ENCODE data around the gene PTGES2. TPM values are rescaled to one million over a fixed set of nuclear protein-coding genes. Genes with fewer than 3 reads are reported as not detected.

PTGES2 gene
- polyA plus RNA-seq, 1 of the 3 experiments (the other 2 are of a cell fraction) = 141 TPM

DNA sequence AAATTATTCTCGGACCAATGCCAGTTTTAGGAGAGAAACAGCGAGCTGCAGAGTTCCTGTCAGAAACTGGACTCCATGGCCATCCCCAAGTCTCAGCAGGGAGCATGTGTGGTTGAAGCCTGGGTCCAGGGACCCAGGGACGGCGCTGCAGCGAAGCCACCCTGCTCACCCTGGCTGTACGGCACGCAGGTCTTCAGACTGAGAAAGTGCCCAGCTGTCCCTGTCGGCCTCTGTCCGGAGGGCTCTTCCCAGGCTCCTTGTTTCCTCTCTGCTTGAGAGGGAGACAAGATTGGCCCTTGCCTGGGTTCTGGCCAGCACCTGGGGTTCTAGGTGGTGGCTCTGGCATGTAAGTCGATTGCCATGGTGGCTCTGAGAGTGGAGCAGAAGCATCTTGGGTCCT, 26.9 kb downstream of the PTGES2 start:
- Histone ChIP-seq H3K27me3 (ENCODE audit: insufficient read depth) (no peaks in the 10 kb centered on the region), H3F3A (replicated peaks; ENCODE audit: insufficient read depth) (peaks cover 3% of the 10 kb centered on the region), H3K4me3 (ENCODE audit: low read depth in 2 of 2, low read length in 1 of 2) (no peak overlapping the region), H3K4me1 (ENCODE audit: control insufficient read depth in 1 of 2, insufficient read depth in 2 of 2, low read depth in 1 of 2, low read length in 1 of 2) (peaks cover 23 to 30% of the 10 kb centered on the region in 2 experiments; a peak in 3 of 4 replicates), H3K9me2 (no peaks in the 10 kb centered on the region), H3K36me3 (replicated peaks in 1 of 2; ENCODE audit: control insufficient read depth in 1 of 2, insufficient read depth in 2 of 2, low read length in 1 of 2) (peaks cover 9 to 38% of the 10 kb centered on the region in 2 experiments), H4K20me1 (ENCODE audit: insufficient read depth) (0 out of 2 replicates have a peak, but pooled peaks cover 5% of the 10 kb centered on the region), H3K4me2 (no peak overlapping the region), H3K9ac (no peak overlapping the region), H3K27ac (ENCODE audit: low read depth in 2 of 2, low read length in 1 of 2) (no peak overlapping the region; a peak in 1 of 4 replicates), H3K79me2 (ENCODE audit: insufficient read depth) (peaks cover 55% of the 10 kb centered on the region), H3K9me3 (no peaks in the 10 kb centered on the region), H2AFZ (ENCODE audit: low read depth) (no peak overlapping the region)
- TF ChIP-seq RXRA (IDR thresholded peaks at IDR 0.05; ENCODE audit: borderline replicate concordance, low read depth) (no peak), GATA2 (CRISPR knock-in tag; IDR thresholded peaks at IDR 0.05) (no peak), TEAD4 (IDR thresholded peaks at IDR 0.05; ENCODE audit: borderline replicate concordance, insufficient read depth) (no peak), CHD2 (IDR thresholded peaks at IDR 0.05; ENCODE audit: low read length, partially characterized antibody) (no peak), MXI1 (IDR thresholded peaks at IDR 0.05; ENCODE audit: low read depth, low read length) (no peak), SIN3A (IDR thresholded peaks at IDR 0.05; ENCODE audit: borderline replicate concordance, low read depth, low read length) (no peak), PBX3 (IDR thresholded peaks at IDR 0.05) (no peak), SMC3 (IDR thresholded peaks at IDR 0.05; ENCODE audit: low read depth, low read length) (no peak), JUND (IDR thresholded peaks at IDR 0.05) (no peak), GABPA (IDR thresholded peaks at IDR 0.05; ENCODE audit: low read depth) (no peak), NFIC (IDR thresholded peaks at IDR 0.05; ENCODE audit: borderline replicate concordance) (no peak)
- TF ChIP-seq, protein P1, sequence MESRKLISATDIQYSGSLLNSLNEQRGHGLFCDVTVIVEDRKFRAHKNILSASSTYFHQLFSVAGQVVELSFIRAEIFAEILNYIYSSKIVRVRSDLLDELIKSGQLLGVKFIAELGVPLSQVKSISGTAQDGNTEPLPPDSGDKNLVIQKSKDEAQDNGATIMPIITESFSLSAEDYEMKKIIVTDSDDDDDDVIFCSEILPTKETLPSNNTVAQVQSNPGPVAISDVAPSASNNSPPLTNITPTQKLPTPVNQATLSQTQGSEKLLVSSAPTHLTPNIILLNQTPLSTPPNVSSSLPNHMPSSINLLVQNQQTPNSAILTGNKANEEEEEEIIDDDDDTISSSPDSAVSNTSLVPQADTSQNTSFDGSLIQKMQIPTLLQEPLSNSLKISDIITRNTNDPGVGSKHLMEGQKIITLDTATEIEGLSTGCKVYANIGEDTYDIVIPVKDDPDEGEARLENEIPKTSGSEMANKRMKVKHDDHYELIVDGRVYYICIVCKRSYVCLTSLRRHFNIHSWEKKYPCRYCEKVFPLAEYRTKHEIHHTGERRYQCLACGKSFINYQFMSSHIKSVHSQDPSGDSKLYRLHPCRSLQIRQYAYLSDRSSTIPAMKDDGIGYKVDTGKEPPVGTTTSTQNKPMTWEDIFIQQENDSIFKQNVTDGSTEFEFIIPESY (IDR thresholded peaks at IDR 0.05; ENCODE audit: borderline replicate concordance, low read depth) = no peak
- TF ChIP-seq, protein P2, sequence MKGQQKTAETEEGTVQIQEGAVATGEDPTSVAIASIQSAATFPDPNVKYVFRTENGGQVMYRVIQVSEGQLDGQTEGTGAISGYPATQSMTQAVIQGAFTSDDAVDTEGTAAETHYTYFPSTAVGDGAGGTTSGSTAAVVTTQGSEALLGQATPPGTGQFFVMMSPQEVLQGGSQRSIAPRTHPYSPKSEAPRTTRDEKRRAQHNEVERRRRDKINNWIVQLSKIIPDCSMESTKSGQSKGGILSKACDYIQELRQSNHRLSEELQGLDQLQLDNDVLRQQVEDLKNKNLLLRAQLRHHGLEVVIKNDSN (IDR thresholded peaks at IDR 0.05; ENCODE audit: borderline replicate concordance, low read depth) = no peak
- POLR2A ChIA-PET = interaction anchor here (0.8 kb wide), 1 partner anchor 10 kb away, joined by 3 read pairs; no protein-coding TSS in a partner anchor
- 93% methylated on average over 8 of the region's 10 CpGs for WGBS (ENCODE audit: low lambda C conversion rate)
- no peak for DNase-seq
- CTCF ChIA-PET = interaction anchor here (0.9 to 18.8 kb wide), 4 partner anchors 15 to 366 kb away, joined by 3 to 246 read pairs (median 4); partner anchors contain the start of gene TOR2A
